Measurements from ENCODE around the gene GCN1.
A peak's percentile ranks its signal among the peaks of the same experiment; 100 is the strongest.

The GCN1 gene

DNA sequence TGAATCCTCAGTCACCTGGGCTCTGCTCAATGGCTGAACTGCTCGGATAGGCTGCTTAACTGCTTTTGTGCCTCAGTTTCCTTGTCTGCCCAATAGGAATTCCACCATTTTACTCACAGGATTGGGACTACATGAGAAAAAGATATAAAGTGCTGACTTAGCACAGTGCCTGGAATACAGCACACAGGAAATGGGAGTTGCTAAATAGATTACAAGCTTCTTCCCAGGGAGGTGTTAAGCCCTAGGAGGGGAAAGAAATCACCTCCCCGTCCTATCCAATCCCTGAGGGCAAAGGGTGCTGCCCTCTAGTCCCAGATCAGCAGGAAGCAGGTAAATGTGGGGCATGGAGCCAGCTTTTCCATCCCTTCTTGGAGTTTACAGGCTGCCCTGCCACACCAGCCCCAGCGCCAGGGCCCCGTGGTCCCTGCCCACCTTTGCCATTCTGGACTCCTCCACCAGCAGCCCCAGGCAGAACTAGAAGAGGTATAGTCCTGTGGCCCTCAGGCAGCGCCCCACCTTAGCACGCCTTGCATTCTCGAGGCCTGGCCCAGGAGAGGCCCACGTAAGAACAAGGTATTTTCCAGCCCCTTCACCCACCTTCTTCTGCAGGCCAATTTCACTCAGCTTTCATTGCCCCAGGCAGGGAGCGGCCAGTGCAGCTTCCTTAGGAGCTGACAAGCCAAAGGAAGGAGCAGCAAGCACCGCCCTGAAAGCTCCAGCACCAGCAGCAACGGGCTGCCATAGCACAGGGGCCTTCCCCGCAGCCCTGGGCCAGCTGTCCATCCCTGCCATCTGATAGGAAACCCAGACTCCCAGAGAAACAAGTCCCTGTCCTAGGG, 35.2 kb upstream of the GCN1 start:
- no peak for DNase-seq (ENCODE audit: low spot score)

- DNase-seq (ENCODE audit: low spot score): no peak
Measured at GRCh38 chr12:120229071-120229486, 34.6 kb upstream of the GCN1 start.

DNA sequence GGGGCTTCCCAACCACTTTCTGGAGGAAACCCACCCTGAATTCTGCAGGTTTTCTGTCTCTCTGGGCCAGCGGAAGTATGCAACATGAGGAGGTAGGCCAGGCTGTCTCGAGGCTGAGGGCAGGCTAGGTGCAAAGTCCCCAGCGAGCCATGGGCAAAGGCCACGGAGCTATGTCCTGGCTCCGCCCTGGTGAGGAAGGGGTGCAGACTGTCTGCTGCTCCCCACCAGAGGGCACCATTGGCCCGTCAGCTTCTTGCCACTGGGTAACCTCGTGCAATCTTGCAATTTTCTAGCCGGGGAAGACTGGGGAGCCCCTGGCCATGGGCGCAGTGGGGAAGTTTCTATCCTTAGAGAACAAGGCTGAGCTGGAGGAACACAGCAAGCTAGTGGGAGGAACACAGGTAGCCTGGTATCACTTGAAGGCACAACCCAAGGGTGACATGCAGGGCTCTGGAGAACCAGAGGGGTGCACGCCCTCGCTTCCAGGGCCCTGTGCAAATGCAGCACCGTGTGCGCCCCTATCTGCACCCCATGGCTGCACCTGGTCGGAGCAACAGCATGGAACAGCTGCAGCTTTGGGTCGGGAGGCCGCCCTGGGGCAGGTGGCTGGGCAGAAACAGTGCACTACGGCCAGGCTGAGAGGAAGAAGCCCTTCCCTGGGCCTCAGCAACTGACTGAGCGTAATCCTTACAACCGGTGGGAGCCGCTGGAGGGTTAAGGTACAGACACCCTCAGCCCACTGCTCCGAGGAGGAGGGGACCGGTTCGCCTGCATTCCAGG, 34.0 kb upstream of the GCN1 start:
- peak; percentile 77 for DNase-seq (ENCODE audit: low spot score)

- DNase-seq (ENCODE audit: low spot score): no peak
Measured at GRCh38 chr12:120228041-120228290, 33.5 kb upstream of the GCN1 start.

- DNase-seq (ENCODE audit: low spot score): no peak
Measured at GRCh38 chr12:120227233-120228040, 32.9 kb upstream of the GCN1 start.

DNA sequence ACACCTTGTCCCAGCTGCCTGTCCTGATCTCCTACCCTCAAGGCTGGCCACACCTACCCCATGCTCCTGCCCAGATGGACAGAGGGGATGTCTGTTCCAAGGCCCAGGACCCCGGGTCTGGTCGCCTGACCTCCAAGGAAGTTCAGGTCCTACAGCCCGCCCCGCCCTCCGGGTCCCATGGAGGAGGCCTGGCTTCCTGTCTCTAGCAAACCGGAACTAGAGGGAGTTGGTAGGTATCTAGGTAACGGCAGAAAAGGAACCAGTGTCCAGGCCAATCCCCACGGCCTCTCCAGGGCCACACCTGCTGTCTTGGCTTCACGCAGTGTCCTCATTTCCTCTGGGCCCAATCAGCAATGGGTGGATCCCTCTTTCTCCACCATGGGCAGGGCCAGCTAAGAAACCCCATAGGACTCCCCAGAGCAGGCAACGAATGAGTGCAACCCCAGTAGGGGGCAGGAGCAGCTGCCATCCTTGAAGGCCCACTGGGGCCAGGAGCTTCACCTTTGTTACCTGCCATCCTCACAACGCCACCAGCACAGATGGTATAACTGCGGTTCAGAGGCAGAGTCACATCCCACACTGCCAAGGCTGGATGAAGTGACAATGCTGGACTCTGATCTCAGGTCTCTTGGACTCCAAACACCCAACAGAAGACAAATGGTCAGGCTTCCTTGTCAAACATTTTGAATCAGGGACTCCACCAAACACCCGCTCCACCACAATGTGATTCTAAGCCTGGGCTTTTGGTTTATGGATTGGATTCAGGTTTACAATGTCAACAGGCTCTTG, 31.5 kb upstream of the GCN1 start:
- DNase-seq (ENCODE audit: low spot score): no peak

DNA sequence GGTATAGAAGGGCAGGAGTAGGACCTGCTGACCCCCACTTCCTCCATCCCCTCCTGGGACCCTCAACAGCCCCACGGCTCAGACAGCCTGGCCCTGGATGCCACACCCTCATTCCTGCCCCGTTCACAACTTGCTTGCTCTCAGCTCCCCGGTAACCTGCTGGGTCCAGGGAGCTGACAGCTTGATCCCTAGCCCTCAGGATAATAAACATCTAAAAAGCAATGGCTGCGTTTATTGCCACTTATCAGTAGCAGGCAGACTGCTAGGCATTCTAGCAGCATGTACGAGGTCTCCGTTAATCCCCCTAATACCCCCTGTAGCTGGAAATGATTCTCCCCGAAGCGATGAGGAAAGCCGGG, 30.7 kb upstream of the GCN1 start:
- DNase-seq (ENCODE audit: low spot score): no peak

GRCh38 chr12:120224304-120225199, 30.0 kb upstream of the GCN1 start:
- DNase-seq (ENCODE audit: low spot score): no peak

GRCh38 chr12:120223458-120224303, 29.2 kb upstream of the GCN1 start:
- no peak for DNase-seq (ENCODE audit: low spot score)

DNA sequence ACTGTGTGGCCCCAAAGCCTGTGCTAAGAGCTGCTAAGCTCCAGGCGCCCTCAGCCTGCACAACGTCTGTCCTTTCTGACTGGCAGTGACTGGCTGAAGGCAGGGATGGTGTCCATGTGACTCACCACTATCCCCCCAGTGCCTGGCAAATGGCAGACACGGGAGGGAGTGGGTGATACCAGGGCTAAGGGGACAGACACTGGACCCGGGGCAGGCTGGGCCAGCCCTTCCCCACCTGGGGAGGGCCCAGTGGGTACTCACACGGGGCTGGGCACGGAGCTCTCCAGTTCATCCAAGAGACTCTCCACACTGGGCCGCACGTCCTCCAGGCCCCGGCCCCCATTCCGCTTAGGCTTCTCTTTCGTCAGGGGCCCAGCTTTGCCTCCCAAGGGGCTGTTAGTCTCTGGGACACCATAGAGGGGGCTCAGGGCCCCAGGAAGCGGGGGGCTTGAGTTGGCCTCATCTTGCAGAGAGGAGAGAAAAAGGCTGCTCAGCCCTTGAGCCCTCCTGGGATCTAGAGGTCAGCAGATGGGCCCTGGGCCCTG, 27.8 kb upstream of the GCN1 start:
- DNase-seq (ENCODE audit: low spot score): no peak

DNA sequence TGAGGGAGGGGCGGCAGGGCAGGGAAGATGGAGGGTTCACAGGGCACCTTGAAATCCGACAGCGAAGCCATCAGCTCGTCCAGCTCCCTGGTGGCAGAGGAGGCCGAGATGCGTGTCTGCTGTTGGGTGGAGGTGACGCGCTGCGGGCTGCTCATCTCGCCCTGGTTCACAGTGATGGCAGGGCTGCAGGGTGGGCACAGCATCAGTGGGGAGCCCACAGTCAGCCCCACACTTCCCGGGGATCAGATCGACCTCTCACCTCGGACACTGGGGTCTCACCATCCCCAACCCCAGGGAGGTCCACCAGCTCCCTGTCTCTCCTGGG, 27.0 kb upstream of the GCN1 start:
- DNase-seq (ENCODE audit: low spot score): no peak

DNA sequence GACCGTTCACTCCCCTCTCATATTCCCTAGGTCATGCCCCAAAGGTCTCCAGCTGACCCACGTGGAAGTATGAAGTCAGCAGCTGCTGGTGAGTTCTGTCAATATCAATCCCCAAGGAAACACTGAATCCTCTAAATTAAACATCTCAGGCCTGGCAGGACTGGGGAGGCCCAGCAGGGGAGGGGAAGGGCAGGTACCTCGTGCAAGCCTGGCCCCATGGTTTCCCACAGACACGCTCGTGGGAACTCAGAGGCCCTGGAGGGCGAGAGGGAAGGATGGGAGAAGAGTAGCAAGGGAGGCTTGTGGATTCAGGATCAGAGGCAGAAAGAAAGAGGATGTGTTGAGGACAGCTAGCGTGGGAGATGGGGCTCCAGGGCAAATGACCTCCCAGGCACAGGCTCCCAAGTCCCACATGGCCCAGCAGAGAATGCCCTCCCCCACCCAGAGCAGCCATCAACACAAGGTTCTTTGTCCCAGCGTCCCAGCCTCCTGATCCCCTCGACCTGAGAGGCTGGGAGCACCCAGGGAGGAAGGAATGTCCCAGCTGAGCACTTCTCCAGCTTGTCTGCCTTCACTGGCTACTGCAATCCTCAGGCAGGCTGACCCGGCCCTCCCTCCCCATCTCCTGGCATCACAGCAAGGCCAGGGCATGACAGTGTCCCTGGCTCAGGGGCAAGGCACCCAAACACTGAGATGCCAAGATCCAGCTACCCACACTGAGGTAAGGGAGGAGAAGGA, 26.5 kb upstream of the GCN1 start:
- DNase-seq (ENCODE audit: low spot score): no peak

GRCh38 chr12:120218680-120219606, 24.4 kb upstream of the GCN1 start:
- no peak for DNase-seq (ENCODE audit: low spot score)

GRCh38 chr12:120216742-120217605, 22.5 kb upstream of the GCN1 start:
- DNase-seq (ENCODE audit: low spot score): no peak

DNA sequence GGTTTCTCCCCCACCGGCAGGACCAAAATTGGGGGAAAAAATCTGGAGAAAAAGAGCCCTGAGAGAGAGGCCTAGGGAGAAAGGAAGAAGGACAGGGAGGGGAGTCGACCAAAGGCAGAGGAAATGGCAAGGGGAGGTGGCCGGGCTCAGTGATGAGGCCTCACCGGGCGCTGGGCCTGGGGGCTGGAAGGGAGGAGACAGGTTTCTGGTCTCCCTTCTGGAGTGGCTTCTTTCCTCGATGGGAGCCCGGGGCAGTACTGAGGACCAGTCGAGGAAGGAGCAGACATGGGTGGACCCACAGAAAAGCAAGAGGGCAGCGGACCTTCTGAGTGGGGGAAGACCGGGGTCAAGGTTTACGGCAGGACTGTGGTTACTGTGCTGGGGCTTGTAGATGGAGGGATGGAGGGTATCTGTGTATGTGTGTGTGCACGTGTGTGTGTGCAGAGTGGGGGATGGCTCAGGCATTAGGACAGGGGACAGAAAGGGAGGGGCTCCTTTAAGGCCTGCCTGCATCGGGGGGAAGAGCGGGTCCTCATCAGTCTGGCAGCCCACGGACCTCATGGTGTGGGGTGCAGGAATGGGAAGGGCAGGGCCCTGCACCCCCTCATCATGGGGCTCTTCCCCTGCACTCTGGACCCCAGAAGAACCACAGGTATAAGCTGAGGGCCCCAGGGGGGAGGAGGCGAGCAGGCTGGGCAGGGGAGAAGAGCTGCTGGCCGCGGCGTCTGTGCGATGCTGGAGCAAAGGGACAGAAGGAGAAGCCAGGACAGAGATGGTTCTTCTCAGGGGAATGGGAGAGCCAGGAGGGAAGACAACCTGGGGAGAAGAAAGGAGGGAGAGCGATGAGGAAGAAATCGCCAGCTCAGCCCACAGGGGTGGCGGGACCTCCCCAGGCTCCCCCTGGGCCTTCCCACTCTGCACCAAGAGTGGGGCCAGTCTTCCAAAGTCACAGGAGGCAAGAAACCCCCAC, 21.5 kb upstream of the GCN1 start:
- no peak for DNase-seq (ENCODE audit: low spot score)

DNA sequence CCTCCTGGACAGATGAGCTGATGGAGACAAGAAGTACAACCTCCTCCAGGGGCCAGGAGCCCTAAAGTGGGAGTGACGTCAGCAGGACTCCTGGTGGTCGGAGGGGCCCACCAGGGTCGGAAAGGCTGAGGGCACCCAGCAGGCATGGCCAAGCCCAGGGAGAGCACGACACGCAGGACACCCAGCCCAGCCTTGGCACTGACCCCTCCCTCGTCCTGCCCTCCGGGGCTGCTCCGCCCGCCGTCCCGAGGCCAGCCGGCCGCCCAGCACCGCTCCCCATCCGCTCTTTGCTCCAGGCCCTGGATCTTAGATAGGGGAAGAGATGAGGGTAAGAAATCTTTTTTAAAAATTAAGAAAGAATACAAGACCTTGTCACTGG, 20.8 kb upstream of the GCN1 start:
- no peak for DNase-seq (ENCODE audit: low spot score)

Data from SW480 (cell line).